Fibroblast of lung (primary cell): ENCODE results near the gene FGFBP2.

Source experiments
- EZH2 ChIP-seq: IDR thresholded peaks from 2 replicates; pipeline ENCODE4 v1.5.1; 2012; ENCODE audit warnings: low read length, control low read depth, mild to moderate bottlenecking; ENCODE audit errors: missing control alignments
- TF ChIP-seq, protein P1 (sequence below), 2 donors: IDR thresholded peaks in 1 of 2; conservative IDR thresholded peaks in 1 of 2; 1 replicate in 1 of 2; 2 replicates in 1 of 2; pipeline ENCODE4 v1.5.1; 2011 to 2012; ENCODE audit warnings: low read length in 2 of 2, control low read depth in 1 of 2, inconsistent platforms in 1 of 2, low read depth in 1 of 2, mild to moderate bottlenecking in 1 of 2

DNA sequence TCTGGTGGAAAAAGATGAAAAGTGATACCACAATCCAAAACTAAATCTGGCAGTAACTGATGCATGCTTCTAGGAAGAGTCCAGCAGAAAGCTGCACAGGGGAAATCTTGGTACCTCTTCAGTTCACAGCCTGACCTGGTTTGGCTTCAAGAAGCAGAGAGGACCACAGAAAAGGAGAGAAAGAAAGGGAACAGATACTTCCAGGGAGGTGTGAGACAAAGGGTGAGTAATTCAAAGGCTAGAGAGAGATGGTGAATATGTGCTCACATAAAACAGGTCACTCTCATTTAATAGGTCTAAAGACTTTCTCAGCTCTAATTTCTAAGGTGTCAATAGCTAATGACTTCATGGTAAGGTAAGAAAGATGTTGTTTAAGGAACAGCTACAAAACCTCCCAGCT is 11.2 kb downstream of the FGFBP2 start:
- TF ChIP-seq, protein P1, sequence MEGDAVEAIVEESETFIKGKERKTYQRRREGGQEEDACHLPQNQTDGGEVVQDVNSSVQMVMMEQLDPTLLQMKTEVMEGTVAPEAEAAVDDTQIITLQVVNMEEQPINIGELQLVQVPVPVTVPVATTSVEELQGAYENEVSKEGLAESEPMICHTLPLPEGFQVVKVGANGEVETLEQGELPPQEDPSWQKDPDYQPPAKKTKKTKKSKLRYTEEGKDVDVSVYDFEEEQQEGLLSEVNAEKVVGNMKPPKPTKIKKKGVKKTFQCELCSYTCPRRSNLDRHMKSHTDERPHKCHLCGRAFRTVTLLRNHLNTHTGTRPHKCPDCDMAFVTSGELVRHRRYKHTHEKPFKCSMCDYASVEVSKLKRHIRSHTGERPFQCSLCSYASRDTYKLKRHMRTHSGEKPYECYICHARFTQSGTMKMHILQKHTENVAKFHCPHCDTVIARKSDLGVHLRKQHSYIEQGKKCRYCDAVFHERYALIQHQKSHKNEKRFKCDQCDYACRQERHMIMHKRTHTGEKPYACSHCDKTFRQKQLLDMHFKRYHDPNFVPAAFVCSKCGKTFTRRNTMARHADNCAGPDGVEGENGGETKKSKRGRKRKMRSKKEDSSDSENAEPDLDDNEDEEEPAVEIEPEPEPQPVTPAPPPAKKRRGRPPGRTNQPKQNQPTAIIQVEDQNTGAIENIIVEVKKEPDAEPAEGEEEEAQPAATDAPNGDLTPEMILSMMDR (conservative IDR thresholded peaks at IDR 0.05 in 1 of 2, IDR thresholded peaks at IDR 0.05 in 1 of 2; ENCODE audit: low read depth in 1 of 2, low read length in 2 of 2) = no peak
- no peak for TF ChIP-seq EZH2
